ENCODE measurements around the gene FGF12.

DNA sequence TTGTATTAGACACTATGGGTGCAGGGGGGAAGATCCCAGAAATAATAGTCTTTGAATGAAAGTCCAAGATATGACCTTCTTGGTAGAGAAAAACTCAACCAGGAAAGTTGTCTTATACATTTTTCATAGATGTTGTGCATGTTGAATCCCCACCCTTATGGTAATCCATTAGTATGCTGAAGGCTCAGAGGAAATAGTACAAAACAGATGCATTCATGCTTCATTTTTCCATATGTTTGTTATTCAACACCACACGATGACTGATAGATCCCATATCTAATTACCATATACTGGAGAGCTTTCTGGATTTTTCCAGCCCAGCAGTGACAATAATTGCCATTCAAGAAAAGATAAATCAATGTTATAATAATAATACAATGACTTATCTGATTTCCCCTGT lies 487.4 kb downstream of the FGF12 start:
- TF ChIP-seq EZH2phosphoT487 (IDR thresholded peaks at IDR 0.05; ENCODE audit: borderline replicate concordance, low read depth, low read length), result no peak
- TF ChIP-seq, protein P1, sequence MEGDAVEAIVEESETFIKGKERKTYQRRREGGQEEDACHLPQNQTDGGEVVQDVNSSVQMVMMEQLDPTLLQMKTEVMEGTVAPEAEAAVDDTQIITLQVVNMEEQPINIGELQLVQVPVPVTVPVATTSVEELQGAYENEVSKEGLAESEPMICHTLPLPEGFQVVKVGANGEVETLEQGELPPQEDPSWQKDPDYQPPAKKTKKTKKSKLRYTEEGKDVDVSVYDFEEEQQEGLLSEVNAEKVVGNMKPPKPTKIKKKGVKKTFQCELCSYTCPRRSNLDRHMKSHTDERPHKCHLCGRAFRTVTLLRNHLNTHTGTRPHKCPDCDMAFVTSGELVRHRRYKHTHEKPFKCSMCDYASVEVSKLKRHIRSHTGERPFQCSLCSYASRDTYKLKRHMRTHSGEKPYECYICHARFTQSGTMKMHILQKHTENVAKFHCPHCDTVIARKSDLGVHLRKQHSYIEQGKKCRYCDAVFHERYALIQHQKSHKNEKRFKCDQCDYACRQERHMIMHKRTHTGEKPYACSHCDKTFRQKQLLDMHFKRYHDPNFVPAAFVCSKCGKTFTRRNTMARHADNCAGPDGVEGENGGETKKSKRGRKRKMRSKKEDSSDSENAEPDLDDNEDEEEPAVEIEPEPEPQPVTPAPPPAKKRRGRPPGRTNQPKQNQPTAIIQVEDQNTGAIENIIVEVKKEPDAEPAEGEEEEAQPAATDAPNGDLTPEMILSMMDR (conservative IDR thresholded peaks at IDR 0.05; ENCODE audit: low read length), result no peak

Measured in OCI-LY7 (cell line).